Activated CD4-positive, alpha-beta T cell treated with anti-CD3 and anti-CD28 coated beads for 1 hour (primary cell): ENCODE results near the gene MTPN.

Experiments
- DNase-seq: peaks from one replicate; pipeline ENCODE4 v3.0.0-alpha.2; 2020

MTPN gene

GRCh38 chr7:135920478-135920877 is 56.7 kb downstream of the MTPN start:
- no peak for DNase-seq

GRCh38 chr7:135919071-135919841 is 57.9 kb downstream of the MTPN start:
- no peak for DNase-seq

GRCh38 chr7:135918134-135918533 is 59.0 kb downstream of the MTPN start:
- DNase-seq = no peak

GRCh38 chr7:135917721-135918120 is 59.4 kb downstream of the MTPN start:
- DNase-seq = no peak

GRCh38 chr7:135914346-135914745 is 62.8 kb downstream of the MTPN start:
- DNase-seq = no peak

GRCh38 chr7:135913404-135913803 is 63.8 kb downstream of the MTPN start:
- no peak for DNase-seq

- DNase-seq = no peak
Observed at GRCh38 chr7:135911099-135911498, 66.1 kb downstream of the MTPN start.

- DNase-seq = no peak
Observed at GRCh38 chr7:135910393-135911036, 66.6 kb downstream of the MTPN start.

- DNase-seq = no peak
Observed at GRCh38 chr7:135905858-135906257, 71.3 kb downstream of the MTPN start.

GRCh38 chr7:135905355-135905754 is 71.8 kb downstream of the MTPN start:
- no peak for DNase-seq

- no peak for DNase-seq
Observed at GRCh38 chr7:135904282-135904681, 72.9 kb downstream of the MTPN start.

- DNase-seq = no peak
Observed at GRCh38 chr7:135901585-135902540, 75.3 kb downstream of the MTPN start.

- DNase-seq = no peak
Observed at GRCh38 chr7:135900065-135900546, 77.1 kb downstream of the MTPN start.

GRCh38 chr7:135899458-135900064 is 77.6 kb downstream of the MTPN start:
- DNase-seq = no peak

GRCh38 chr7:135898226-135898625 is 78.9 kb downstream of the MTPN start:
- DNase-seq = no peak

GRCh38 chr7:135894816-135895215 is 82.3 kb downstream of the MTPN start:
- no peak for DNase-seq

GRCh38 chr7:135889823-135890222 is 87.3 kb downstream of the MTPN start:
- DNase-seq = no peak

GRCh38 chr7:135888740-135889139 is 88.4 kb downstream of the MTPN start:
- DNase-seq = no peak

- DNase-seq = no peak
Observed at GRCh38 chr7:135886345-135887132, 90.6 kb downstream of the MTPN start.

- no peak for DNase-seq
Observed at GRCh38 chr7:135884495-135885232, 92.5 kb downstream of the MTPN start.

- DNase-seq = no peak
Observed at GRCh38 chr7:135879233-135879632, 97.9 kb downstream of the MTPN start.
